IPS-11a (cell line): ENCODE measurements around the gene IKZF1.

Experiments
- H3K4me3 ChIP-seq: one replicate; pipeline ENCODE4 v1.5.1; 2013; ENCODE audit warnings: low read depth, low read length, control low read depth

IKZF1 gene

DNA sequence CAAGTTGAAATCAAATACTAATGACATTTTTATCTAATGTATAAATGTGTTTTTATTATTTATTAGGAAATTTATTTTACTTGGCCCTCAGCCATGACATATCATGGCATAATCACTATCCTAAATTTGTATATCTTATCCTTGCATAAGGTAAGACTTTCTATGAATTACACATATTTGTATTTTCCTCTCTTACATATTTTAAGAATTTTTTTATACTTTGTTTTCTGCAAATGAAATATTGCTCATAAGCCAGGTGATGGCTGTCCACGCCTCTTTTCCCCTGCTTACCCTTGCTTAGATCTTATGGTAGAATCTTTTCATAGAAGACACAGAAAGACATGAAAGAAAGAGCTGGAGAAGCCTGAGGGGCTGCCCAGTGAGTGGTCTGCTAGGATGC, 48.2 kb downstream of the IKZF1 start:
- no peak overlapping the region for H3K4me3 ChIP-seq

DNA sequence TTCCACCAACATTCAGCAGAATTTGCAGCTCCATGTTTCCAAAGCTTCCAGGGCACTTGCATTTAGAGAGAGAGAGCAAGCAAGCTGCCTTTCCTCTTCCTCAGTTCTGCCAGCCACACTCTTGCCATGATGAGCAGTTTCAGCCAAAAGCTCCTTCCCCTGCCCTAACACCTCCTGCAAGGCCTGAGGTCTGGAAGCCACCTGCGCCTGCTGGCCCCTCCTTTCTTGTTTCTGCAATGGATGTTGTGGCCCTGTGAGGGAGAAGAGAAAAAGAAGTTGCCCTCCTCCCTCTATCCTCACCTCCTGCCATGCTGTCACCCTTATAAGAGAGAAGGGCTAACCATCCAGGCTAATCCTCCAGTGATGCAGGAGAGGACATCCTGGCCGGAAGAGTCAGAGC, 48.7 kb downstream of the IKZF1 start:
- no peak overlapping the region for H3K4me3 ChIP-seq

DNA sequence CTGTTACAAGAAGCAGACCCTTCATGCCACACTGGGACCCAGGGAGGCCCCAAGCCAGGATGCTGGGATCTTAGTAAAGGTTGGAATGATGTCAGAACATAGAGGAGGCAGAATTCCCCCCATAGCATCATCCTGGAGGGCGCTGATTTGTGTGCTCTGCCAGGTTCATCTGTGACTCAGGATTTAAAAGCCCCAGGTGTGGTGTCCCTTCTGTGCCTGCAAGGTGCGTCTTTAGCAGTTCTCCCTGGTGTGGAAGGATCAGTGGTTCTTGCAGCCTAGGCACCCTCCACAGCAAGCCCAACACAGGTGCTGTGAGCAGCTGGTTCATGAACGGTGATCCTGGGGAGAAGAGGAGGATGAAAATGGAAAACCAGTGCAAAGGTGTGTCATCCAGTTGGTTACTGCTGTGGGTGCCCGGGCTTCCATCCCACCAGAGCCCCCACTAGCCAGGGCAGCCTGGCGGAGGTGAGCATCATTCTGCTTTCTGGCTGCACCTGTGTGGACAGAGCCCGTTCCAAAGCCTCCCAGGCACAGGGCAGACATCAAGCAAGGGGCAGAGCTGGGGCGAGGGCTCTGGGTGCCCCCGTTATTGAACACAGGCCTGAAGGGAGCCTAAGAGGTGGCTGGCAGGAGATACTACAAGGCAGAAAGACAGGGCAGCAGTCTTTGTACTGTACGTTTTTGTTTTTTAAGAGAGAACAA, 49.5 kb downstream of the IKZF1 start:
- H3K4me3 ChIP-seq, result no peak overlapping the region

DNA sequence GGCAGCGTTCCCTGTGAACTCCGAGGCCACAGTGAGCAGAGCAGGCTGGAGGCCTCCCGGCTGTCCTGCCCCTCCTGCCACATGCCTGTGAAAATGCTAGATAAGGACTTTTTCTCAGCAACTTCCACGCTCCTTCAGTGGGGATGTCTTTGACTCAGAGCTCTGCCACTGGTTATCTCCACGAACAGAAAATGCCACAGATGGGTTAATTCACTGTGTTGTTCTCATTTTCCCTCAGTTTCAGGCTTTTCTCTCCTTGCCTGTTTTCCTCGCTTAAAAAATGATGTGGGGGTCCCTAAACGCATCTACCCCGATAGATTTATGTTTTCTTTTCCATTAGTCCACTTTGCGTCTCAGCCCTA, 51.3 kb downstream of the IKZF1 start:
- no peak overlapping the region for H3K4me3 ChIP-seq

DNA sequence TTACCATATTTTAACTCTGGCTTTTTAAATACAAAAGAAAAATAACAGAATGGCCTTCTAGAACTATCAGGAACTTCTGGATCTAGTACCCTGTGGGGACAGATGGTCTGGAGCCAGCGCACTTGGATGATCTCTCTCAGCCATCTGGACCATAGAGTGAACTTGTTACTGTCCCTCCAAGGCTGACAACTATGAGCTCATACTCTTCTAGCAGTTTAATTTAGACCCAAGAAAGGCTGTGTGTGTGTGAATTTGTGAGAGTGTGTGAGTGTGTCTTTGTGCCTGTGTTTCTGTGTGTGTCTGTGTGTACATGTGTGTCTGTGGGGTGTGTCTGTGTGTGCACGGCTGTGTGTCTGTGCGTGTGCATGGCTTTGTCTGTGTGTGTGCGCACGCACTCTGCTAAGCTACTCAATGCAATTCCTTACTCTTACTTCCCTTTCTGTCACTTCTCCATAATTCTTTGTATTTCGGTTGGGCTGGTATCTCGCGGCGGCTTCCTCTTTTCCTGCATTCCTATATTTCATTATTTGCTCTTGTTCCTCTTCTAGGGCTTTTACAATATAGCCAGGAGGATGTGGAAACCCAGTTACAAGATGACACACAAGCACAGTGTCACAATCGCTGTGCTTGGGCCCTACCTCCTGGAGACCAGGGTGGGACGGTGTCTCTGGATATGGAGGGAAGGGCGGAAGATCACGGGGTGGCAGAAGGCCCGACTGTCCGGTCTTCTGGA, 51.9 kb downstream of the IKZF1 start:
- no peak overlapping the region for H3K4me3 ChIP-seq

DNA sequence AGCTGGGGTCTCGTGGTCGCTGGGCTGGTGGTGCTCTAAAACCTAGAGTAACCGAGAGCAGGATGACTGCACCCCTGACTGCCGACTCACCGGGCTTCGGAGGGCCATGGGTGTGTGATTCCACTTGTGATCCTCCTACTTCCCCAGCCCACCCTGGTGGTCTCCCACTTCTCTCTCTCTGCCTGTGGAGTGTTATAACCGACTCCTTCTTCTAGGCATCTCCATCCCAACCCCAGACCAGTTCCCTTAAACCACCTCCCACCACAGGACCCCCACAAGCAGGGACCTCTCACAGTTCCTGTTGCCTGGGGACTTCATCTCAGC, 52.4 kb downstream of the IKZF1 start:
- H3K4me3 ChIP-seq, result no peak overlapping the region

DNA sequence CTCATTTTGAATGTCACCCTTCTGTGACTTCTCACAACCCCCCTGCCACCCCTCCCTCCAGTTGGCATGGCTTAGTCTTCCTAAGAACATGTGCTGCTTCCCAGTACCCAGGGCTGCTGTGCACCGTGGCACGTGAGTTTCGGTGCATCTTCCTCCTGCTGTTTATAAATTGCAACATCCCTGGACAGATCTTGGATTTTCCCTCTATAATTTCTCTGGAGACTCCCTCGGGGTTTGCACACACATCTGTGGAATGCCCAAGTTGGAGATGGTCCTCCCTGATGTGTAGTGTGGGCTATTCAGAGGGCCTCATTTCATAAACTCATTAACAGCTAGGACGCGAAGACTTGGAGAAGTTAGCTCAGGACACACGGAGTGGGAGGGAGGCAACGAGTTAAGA, 52.9 kb downstream of the IKZF1 start:
- H3K4me3 ChIP-seq, result no peak overlapping the region

DNA sequence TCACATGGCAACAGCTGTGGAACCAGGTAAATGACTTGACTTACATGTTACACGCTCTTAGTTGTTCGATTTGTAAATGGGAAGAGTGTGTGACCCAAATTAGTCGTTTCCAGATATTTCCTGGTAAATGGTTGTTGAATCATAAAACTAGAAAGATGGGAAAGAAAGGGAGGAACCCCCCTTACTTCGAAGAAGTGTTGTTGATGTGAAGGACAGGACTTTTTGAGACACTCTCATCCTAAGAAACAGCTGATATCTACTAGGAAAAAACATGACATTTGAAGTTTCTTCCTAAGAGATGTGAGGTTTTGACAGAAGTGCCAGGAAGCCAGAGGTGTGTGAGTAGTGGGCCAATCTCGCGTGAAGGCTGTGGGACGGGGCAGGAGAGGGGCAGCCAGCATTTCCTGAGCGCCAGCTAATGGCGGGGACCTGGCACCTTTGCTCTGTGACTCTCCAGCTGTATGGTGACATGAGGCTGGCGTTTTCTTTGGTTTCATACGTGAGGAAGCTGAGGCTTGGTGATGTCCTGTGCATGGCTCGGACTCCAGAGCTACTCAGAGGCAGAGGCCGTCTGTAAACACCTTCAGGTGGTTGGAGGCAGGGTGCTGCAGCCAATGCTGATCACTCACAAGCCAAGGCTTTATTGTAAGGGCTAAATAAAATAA, 53.7 kb downstream of the IKZF1 start:
- no peak overlapping the region for H3K4me3 ChIP-seq

DNA sequence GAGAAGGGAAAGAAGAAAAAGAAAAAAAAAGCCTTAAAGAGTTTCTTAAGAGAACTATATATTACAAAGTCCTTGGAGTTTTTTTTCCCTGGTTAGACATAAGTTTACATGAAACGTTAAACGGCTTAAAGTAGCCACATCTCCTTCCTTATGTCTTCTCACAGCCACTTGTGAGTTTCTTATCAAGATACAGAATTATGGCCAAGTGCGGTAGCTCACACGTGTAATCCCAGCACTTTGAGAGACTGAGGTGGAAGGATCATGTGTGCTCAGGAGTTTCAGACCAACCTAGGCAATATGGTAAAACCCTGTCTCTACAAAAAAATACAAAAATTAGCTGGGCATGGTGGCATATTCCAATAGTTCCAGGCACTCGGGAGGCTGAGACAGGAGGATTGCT, 54.3 kb downstream of the IKZF1 start:
- H3K4me3 ChIP-seq, result no peak overlapping the region

DNA sequence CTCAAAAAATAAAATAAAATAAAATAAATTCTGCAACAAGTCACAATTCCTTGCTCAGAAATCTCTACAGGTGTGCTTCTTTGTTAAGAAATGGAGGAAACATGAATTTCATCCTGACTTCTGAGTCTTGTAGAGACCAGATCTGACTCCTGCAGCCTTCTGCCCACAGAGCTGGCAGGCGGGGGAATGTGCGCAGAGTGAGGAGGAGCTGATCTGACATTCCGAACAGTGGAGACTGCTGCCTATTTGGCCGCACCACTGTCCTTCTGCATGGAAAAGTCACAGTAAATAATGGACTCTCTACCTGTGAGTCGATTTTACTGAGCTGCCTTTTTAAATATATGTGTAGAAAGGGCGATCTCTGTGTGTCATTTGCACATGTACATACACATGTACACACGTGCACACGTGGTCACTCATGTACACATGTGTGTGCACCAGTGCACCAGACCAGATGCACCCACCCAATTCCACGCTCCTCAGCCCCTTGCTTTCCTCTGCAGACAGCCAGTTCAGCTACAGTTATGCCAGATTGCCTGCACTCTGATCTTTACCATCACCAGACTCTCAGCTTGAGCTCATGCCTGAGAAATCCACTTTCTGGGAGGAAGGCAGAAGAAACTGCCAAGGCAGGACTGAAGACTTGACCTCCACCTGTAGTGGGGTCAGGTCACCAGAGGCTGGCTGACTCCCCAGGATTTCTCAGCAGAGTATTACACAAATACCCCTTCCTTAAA, 54.9 kb downstream of the IKZF1 start:
- no peak overlapping the region for H3K4me3 ChIP-seq

DNA sequence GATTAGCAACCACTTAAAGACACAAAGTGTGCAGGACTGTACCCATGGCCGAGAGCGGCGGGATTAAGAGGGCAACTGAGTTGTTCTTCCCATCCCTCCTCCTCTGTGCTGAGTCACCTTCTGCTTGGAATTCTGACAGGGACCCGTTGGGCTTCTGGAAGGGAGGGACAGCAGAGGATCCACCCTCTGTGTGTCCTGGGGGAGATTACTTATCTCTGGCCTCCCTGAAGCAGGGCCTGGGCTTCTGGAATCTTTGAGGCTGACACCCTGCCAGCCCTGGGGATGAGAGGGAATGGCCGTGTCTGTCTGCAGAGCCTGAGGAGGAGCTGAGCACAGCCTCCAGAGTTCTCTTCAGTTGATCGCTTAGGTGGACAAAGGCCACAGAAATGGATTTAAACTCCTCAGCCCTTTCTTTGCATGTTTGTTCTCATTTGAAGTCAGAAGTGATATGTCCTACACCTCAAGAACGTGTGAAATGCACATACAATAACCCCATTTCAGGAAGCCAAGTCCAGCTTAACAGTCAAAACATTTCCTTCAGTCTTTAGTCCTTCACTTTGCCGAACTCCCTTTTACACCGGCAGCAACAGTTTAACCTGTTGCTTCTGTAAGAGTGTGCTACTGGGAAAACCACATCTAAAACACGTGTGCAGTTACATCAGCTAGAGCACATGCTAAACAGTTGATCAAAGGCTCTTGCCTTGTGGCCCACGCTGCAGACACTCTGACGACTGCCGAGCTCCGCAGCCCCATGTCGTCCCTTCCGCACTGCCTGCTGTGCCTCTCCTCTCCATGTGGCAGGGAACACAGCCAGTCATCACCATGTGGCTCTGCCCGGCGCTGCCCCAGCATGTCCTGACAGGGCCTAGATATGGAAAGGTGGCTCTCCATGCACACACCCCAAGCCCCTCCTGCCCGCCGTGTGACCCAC, 55.7 kb downstream of the IKZF1 start:
- H3K4me3 ChIP-seq, result no peak overlapping the region

DNA sequence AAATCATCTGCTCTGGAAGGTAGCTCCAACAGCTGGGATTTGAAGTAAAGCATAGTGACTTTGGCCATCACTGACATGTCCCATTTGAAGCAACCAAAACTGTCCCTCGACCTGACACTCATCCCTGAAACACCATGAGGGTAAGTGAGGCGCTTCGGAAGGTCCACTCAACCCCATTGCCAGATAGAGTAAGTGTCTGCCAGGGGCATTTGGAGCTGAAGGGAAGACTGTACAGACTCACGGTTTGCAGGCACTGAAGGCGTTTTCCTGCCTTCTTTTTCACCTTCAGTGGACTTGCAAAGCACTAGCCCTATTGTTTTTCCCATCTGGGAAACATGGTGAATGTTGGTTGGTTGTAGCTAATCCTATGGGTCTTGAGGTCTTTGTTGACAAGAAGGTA, 57.6 kb downstream of the IKZF1 start:
- no peak overlapping the region for H3K4me3 ChIP-seq

DNA sequence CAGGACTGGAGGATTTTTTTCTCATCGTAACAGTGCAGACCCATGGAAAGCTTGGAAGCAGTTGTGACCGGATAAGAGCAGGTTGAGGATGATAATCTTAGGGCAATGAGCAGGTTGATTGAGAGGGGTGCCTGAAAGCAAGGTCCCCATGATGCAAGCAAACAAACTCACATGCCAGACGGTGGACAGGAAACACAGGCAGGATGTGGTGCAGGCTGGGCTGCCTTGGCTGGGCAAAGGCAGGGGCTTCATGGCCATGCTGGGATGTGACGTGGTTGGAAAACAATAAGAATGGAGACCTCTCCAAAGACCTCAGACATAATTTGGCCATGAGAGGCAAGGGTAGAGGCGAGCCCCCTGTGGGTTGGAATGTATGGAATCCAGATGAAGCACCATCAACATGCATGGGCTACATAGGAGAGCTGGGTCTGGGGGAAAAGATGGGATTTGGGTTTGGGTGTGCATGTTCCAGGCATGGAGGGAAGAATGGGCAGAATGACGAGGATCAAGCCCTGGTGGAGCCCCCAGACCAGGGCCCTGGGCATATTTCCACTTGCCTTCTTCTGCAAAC, 58.3 kb downstream of the IKZF1 start:
- H3K4me3 ChIP-seq, result no peak overlapping the region

DNA sequence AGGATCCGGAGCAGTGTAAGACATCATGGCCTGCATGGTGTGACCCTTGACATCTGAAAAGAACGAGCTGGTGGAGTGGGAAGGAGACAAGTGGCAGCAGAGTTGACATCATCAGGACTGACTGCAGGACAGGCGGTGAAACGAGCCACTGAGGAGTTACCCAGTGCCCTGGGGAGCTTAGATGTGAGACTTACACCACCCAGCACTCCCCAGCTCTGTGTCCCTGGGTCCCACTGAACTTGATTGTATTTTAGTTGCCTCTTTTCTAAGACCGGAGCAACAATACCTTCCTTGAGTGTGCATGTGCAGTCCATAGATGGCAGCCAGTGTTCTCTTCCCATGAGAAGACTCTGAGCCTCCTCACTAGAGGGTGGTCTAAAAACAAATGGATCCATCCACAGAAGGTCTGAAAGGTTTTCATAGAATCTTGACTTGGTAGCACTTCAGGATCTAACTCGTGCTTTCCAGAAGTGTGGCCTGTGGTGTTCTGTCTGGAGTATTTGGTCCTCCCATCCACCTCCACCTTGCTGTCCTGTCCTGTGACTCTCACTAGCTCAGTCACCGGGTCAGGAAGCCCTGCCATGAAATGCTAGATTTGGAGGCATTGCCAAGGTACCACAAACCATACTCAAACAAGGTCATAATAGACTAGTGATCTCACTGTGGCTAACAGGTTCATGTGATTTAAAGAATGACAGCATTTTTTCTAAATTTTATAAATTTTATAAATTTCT, 59.0 kb downstream of the IKZF1 start:
- H3K4me3 ChIP-seq, result no peak overlapping the region

DNA sequence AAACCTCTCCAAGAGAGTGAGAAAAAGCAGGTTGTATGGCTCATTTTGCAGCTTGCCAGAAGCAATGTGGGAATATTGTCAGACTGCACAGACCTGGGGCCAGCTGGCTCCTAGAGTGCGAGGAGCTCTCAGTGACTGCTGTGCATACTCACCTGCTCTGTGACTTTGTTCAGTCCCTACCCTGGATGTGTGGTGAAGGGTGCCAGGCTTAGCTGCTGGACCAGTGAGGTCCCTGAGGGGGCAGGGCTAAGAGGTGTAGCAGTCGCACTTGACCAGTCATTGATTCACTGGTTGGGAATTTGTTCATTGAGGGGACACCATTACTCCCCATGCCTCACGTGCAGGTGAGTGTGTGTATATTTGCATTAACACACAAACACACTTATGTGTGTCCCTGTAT, 60.1 kb downstream of the IKZF1 start:
- H3K4me3 ChIP-seq, result no peak overlapping the region

DNA sequence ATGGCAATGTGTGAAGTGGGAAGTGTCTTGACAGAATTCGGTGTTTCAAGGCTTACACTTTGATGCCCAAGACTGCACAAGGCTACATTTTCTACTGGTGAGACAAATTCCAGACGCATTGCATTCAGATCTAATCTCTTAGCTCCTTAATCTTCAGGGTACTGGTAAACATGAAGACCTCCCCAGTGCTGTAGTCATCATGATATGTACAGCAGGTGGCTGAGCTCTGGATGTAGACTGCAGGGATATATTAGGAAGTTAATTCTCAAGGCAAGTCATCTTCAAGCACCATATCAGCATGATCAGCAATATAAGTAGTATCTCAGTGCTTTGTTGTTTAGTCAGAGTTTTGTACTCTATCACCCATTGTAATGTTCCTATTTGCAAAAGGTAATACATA, 61.8 kb downstream of the IKZF1 start:
- no peak overlapping the region for H3K4me3 ChIP-seq

DNA sequence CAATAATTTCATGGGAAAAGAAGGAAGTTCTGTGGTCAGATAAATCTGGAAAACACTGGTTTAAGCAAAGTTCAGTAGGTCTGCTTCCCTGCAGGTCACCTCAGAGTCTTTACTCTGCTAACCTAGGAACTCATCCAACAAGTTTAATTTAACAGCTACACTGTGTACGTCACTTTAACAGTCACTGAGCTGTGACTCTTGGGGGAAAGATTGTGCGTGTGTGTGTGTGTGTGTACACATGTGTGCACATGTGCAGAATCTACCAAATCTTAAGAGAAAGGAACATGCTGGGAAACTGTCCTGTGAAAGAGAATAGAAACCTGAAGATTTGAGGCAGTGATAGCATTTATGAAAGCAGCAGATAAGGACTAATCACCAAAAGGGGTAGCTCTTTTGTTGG, 62.6 kb downstream of the IKZF1 start:
- H3K4me3 ChIP-seq, result no peak overlapping the region

DNA sequence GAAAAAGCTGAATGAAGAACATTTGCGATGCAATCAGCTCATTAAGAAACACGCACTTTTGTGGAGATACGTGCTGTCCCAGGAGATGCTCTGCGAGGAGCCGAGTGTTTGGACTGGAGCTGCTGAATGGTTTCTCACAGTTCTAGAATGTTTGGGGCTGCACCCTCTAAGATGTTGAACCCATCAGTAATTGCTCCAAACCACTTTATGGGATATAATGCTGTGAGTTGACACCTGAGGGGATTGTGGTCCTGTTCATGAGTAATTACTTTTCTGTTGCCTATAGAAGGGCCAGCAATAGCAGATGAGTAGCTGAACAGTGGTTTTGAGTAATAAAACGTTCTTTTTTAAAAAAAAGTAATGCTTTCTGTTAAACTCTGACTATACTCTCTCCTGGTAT, 63.1 kb downstream of the IKZF1 start:
- H3K4me3 ChIP-seq, result no peak overlapping the region

DNA sequence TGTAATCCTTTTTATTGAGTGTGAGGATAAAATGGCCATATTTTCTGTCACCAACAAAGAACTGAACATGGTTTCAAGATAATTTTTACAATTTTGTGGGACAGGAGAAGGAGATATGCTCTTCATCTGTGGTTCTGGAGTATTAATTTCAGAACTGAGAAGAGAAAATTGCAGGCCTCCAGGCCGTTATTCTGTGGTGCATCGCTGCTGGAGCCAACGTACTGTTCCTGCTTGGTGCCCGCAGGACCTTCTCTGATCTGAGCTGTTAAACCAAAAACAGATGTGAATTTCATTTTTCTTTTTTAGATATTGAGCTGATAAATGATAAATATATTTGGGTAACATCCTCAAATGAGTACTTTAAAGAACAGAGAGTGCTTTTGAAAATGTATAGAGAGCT, 63.9 kb downstream of the IKZF1 start:
- no peak overlapping the region for H3K4me3 ChIP-seq
